Measurements from ENCODE around the gene KDM4C.

GRCh38 chr9:7164440-7165330 is 406.9 kb downstream of the KDM4C start:
- TF ChIP-seq RAD21 (IDR thresholded peaks at IDR 0.05; ENCODE audit: low read depth), result no peak
- TF ChIP-seq CTCF (IDR thresholded peaks at IDR 0.05 in 2 of 3, conservative IDR thresholded peaks at IDR 0.05 in 1 of 3; ENCODE audit: borderline replicate concordance in 1 of 3, insufficient read depth in 1 of 3, low read depth in 2 of 3, low read length in 2 of 3), result no peak
- TF ChIP-seq EZH2 (IDR thresholded peaks at IDR 0.05), result no peak
- TF ChIP-seq REST (IDR thresholded peaks at IDR 0.05; ENCODE audit: low read depth), result no peak
- TF ChIP-seq POLR2AphosphoS5 (IDR thresholded peaks at IDR 0.05; ENCODE audit: low read depth, low read length), result no peak
- TF ChIP-seq, protein P1, sequence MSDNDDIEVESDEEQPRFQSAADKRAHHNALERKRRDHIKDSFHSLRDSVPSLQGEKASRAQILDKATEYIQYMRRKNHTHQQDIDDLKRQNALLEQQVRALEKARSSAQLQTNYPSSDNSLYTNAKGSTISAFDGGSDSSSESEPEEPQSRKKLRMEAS (IDR thresholded peaks at IDR 0.05), result no peak
- no peak for TF ChIP-seq TCF7L2 (IDR thresholded peaks at IDR 0.05; ENCODE audit: borderline replicate concordance, extremely low read depth, insufficient read depth, insufficient read length)
- no peak for TF ChIP-seq JUND (IDR thresholded peaks at IDR 0.05)
